Gastrocnemius medialis (tissue), 4 donors: ENCODE results near the gene SETX. TPM values are rescaled to one million over a fixed set of nuclear protein-coding genes. Genes with fewer than 3 reads are reported as not detected.

ENCODE experiments used
- ATAC-seq, 2 donors: fragments of 150-250 bp; one replicate each; pipeline ENCODE4 v1.9.1; 2016
- DNase-seq, 2 donors: peaks; one replicate each; pipeline ENCODE4 v3.0.0-alpha.2; 2019
- H3K27ac ChIP-seq, 4 donors: fragments of 200-600 bp; sonication (generic); 1 replicate in 1 of 4; 2 replicates in 3 of 4; pipeline ENCODE4 v1.5.1; 2016 to 2018; ENCODE audit warnings: mild to moderate bottlenecking in 2 of 4, moderate library complexity in 1 of 4
- H3K27me3 ChIP-seq, 3 donors: fragments of 200-600 bp; sonication (generic) in 2 of 3; 1 replicate in 1 of 3; 2 replicates in 2 of 3; pipeline versions ENCODE4 v1.5.1 to v1.6.0; 2016 to 2019; ENCODE audit warnings: mild to moderate bottlenecking in 1 of 3, moderate library complexity in 1 of 3
- H3K36me3 ChIP-seq, 2 donors: fragments of 200-600 bp; sonication (generic) in 1 of 2; one replicate each; pipeline ENCODE4 v1.5.1; 2017 to 2018
- H3K4me1 ChIP-seq, 2 donors: fragments of 200-600 bp; sonication (generic) in 1 of 2; one replicate each; pipeline ENCODE4 v1.5.1; 2016 to 2017; ENCODE audit warnings: mild to moderate bottlenecking in 2 of 2
- H3K4me3 ChIP-seq, 4 donors: fragments of 200-600 bp; sonication (generic) in 3 of 4; 1 replicate in 1 of 4; 2 replicates in 3 of 4; pipeline ENCODE4 v1.5.1; 2016 to 2019; ENCODE audit warnings: mild to moderate bottlenecking in 2 of 4
- H3K9me3 ChIP-seq, 3 donors: fragments of 200-600 bp; sonication (generic) in 2 of 3; 1 replicate in 1 of 3; 2 replicates in 2 of 3; pipeline ENCODE4 v1.5.1; 2016 to 2019
- POLR2A ChIP-seq, 2 donors: fragments of 450-650 bp; IDR thresholded peaks; one replicate each; pipeline ENCODE4 v1.6.1; 2017; ENCODE audit warnings: antibody characterized with exemption in 2 of 2, mild to moderate bottlenecking in 2 of 2, moderate library complexity in 2 of 2
- in situ Hi-C, 4 donors: fragments of 200-750 bp; cut with MboI; loops; one replicate each; pipeline versions ENCODE4 v1.15.0 to v1.8.0; 2017; ENCODE audit warnings: low sequenced_read_pairs in 4 of 4
- intact Hi-C: fragments of 100-400 bp; cut with DNase I; formaldehyde crosslinking; loops from one replicate; pipeline ENCODE4 v1.15.1; 2023; ENCODE audit warnings: low total_unique reads
- total RNA-seq, 4 donors: library from RNA; depleted of rRNA; stranded (reverse); fragments of >200 nt; gene quantifications; one replicate each; pipeline versions ENCODE4 v1.1.0 to v1.2.3, GENCODE V29; 2016
- TF ChIP-seq, protein P1 (sequence below), 5 experiments: fragments of 450-650 bp in 3 of 5; fragments of 200-600 bp in 2 of 5; sonication (generic) in 2 of 5; IDR thresholded peaks in 4 of 5; conservative IDR thresholded peaks in 1 of 5; 1 replicate in 4 of 5; 2 replicates in 1 of 5; pipeline ENCODE4 v1.5.1; 2016 to 2019; ENCODE audit warnings: antibody characterized with exemption in 5 of 5, mild to moderate bottlenecking in 3 of 5, moderate library complexity in 3 of 5

Gene SETX
- total RNA-seq, 4 donors from 2014 or later = 22.3 to 39.3 (median 24.8) TPM

DNA sequence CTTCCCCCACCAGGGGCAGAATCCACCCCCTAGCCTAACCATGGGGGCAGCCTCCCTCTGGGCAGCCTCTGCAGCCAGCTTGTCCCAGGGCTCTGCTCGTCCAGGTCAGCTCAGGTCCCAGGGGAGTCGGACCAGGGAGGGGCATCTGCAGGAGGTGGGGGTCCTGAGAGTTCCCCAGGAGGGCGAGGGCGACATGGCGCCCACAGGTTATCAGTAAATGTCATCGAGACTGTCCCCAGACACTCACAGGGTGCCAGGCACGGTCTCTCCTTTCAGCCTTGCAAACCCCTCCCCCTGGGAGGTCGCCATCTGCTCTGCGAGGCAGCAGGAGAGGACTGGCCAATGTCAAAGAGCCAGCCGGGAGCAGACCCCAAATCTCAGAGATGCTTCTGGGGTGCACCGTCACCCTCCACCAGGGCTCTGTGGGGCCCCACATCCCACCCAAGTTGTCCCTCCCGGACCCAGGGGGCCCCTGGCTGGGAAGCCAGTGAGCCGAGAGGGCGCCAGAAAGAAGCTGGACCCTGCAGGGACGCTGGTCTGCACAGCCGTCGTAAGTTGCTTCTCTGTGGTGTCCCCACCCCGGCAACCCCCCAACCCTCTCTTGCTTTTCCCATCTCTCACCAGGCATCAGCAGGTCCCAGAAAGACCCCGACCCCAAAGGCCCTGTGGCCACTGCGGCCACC is 123.6 kb downstream of the SETX start:
- in situ Hi-C loops = loop anchor here in 1 of 4 donors (10.0 kb wide), 1 partner anchor 56 kb away; no protein-coding TSS in a partner anchor
- H3K27me3 ChIP-seq = peaks cover 0 to 12% (median 9%) of the 10 kb centered on the region in 3 donors
- intact Hi-C loops = loop anchor here (10.0 kb wide), 1 partner anchor 334 kb away; no protein-coding TSS in a partner anchor

DNA sequence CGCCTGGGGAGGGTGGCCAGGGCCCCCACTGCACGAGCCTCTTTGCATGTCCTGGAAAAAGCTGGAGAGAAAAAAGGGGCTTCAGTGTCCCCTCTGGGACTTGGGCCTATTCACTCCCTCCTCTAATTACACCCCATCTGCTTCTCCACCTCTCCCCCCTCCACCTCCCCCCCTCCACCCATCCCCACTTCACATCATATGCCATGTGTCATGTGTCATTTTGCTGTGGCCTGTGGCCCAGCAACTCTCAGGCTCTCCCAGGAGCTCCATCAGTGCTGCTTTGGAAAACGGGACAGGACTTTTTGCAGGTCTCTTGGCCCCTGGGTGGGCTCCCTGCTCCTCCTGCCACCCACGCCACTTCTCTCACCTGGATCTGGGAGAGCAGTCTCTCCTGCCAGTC is 124.2 kb downstream of the SETX start:
- no peaks in the 10 kb centered on the region for H3K4me1 ChIP-seq
- DNase-seq (no peak), ATAC-seq (no peak)
- peaks cover 0 to 10% (median 9%) of the 10 kb centered on the region in 3 donors for H3K27me3 ChIP-seq
- H3K9me3 ChIP-seq = no peaks in the 10 kb centered on the region
- intact Hi-C loops = loop anchor here (10.0 kb wide), 1 partner anchor 334 kb away; no protein-coding TSS in a partner anchor
- H3K36me3 ChIP-seq = no peaks in the 10 kb centered on the region
- no peak overlapping the region for H3K27ac ChIP-seq
- TF ChIP-seq, protein P1, sequence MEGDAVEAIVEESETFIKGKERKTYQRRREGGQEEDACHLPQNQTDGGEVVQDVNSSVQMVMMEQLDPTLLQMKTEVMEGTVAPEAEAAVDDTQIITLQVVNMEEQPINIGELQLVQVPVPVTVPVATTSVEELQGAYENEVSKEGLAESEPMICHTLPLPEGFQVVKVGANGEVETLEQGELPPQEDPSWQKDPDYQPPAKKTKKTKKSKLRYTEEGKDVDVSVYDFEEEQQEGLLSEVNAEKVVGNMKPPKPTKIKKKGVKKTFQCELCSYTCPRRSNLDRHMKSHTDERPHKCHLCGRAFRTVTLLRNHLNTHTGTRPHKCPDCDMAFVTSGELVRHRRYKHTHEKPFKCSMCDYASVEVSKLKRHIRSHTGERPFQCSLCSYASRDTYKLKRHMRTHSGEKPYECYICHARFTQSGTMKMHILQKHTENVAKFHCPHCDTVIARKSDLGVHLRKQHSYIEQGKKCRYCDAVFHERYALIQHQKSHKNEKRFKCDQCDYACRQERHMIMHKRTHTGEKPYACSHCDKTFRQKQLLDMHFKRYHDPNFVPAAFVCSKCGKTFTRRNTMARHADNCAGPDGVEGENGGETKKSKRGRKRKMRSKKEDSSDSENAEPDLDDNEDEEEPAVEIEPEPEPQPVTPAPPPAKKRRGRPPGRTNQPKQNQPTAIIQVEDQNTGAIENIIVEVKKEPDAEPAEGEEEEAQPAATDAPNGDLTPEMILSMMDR (IDR thresholded peaks at IDR 0.05 in 4 of 5, conservative IDR thresholded peaks at IDR 0.05 in 1 of 5) = no peak
- no peak for TF ChIP-seq POLR2A (IDR thresholded peaks at IDR 0.05)
- in situ Hi-C loops = loop anchor here in 1 of 4 donors (10.0 kb wide), 1 partner anchor 56 kb away; no protein-coding TSS in a partner anchor
- no peak overlapping the region for H3K4me3 ChIP-seq

More for the DNA sequence above, 123.6 kb downstream of the SETX start:
- no peaks in the 10 kb centered on the region for H3K9me3 ChIP-seq
- H3K4me1 ChIP-seq = peaks cover 0 to 2% of the 10 kb centered on the region in 2 donors
- H3K27ac ChIP-seq = no peak overlapping the region
- DNase-seq (no peak), ATAC-seq (no peak)
- H3K36me3 ChIP-seq = no peaks in the 10 kb centered on the region
- no peak overlapping the region for H3K4me3 ChIP-seq
- no peak for TF ChIP-seq POLR2A (IDR thresholded peaks at IDR 0.05)

DNA sequence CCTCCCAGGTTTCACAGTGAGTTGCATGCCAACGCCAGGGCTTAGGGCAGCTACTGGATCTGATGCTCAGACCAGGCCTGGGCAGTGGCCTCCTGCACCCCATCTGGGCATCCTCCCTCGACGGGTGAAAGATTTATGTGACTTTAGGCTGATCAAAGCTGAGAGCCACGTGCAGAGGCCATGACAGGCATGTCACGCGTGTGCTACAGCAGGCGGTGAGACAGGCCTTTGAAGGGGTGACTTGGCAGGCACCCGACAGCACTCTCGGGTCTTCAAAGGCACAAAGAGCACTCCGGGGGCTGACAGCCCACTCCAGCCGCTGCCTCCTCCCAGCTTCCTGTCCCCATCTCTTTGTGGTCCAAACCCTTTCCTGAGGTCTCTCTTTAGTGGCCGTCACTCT is 126.7 kb downstream of the SETX start:
- Histone ChIP-seq H3K27me3 (peaks cover 0 to 10% (median 9%) of the 10 kb centered on the region in 3 donors), H3K4me1 (no peaks in the 10 kb centered on the region), H3K27ac (no peak overlapping the region), H3K36me3 (no peaks in the 10 kb centered on the region), H3K4me3 (no peak overlapping the region), H3K9me3 (no peaks in the 10 kb centered on the region)
- intact Hi-C loops (no loop called here), in situ Hi-C loops (no loop called here)
- ATAC-seq (no peak), DNase-seq (no peak)
- TF ChIP-seq, protein P1 (IDR thresholded peaks at IDR 0.05 in 4 of 5, conservative IDR thresholded peaks at IDR 0.05 in 1 of 5) = no peak
- TF ChIP-seq POLR2A (IDR thresholded peaks at IDR 0.05) = no peak

- no peak for TF ChIP-seq POLR2A (IDR thresholded peaks at IDR 0.05)
- Histone ChIP-seq H3K36me3 (no peaks in the 10 kb centered on the region), H3K27ac (no peak overlapping the region), H3K27me3 (peaks cover 0 to 9% (median 7%) of the 10 kb centered on the region in 3 donors), H3K4me3 (no peak overlapping the region), H3K4me1 (no peaks in the 10 kb centered on the region), H3K9me3 (no peaks in the 10 kb centered on the region)
- intact Hi-C loops (no loop called here), in situ Hi-C loops (no loop called here)
- DNase-seq (no peak), ATAC-seq (no peak)
Observed at GRCh38 chr9:132226571-132227430, 128.0 kb downstream of the SETX start.

DNA sequence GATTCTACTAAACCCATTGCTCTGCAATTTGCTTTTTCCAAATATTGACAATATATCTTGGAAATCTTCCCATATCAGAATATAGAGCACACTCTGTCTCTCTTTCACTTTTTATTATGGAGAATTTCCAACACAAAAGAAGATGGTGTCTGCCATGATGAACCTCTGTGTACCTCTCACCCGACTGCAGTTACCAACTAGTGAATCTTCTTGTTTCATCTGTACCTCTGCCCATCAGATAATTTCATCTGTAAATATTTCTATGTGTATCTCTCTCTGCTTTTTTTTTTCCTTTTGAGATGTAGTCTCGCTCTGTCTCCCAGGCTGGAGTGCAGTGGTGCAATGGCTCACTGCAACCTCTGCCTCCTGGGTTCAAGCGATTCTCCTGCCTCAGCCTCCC is 130.1 kb downstream of the SETX start:
- Histone ChIP-seq H3K9me3 (no peaks in the 10 kb centered on the region), H3K36me3 (no peaks in the 10 kb centered on the region), H3K27ac (no peak overlapping the region), H3K4me3 (no peak overlapping the region), H3K4me1 (no peaks in the 10 kb centered on the region), H3K27me3 (no peaks in the 10 kb centered on the region)
- in situ Hi-C loops = no loop called here
- DNase-seq (no peak), ATAC-seq (no peak)
- intact Hi-C loops = no loop called here
- no peak for TF ChIP-seq POLR2A (IDR thresholded peaks at IDR 0.05)
- TF ChIP-seq, protein P1 (IDR thresholded peaks at IDR 0.05 in 4 of 5, conservative IDR thresholded peaks at IDR 0.05 in 1 of 5) = no peak
